ENCODE results near the gene MKRN2.

GRCh38 chr3:12544652-12545472 is 12.0 kb upstream of the MKRN2 start:
- TF ChIP-seq CTCF (IDR thresholded peaks at IDR 0.05 in 4 of 5, conservative IDR thresholded peaks at IDR 0.05 in 1 of 5), result no peak
- TF ChIP-seq POLR2A (IDR thresholded peaks at IDR 0.05), result no peak
